22Rv1 (cell line): ENCODE measurements around the gene GDI1.

ENCODE experiments used
- ZFX ChIP-seq: fragments of 450-650 bp; IDR thresholded peaks from 2 replicates; pipeline ENCODE4 v1.6.1; 2017; ENCODE audit warnings: antibody characterized with exemption, borderline replicate concordance
- TF ChIP-seq, protein P1 (sequence below): fragments of 450-650 bp; IDR thresholded peaks from 2 replicates; pipeline ENCODE4 v1.5.1; 2017; ENCODE audit warnings: mild to moderate bottlenecking

- TF ChIP-seq, protein P1, sequence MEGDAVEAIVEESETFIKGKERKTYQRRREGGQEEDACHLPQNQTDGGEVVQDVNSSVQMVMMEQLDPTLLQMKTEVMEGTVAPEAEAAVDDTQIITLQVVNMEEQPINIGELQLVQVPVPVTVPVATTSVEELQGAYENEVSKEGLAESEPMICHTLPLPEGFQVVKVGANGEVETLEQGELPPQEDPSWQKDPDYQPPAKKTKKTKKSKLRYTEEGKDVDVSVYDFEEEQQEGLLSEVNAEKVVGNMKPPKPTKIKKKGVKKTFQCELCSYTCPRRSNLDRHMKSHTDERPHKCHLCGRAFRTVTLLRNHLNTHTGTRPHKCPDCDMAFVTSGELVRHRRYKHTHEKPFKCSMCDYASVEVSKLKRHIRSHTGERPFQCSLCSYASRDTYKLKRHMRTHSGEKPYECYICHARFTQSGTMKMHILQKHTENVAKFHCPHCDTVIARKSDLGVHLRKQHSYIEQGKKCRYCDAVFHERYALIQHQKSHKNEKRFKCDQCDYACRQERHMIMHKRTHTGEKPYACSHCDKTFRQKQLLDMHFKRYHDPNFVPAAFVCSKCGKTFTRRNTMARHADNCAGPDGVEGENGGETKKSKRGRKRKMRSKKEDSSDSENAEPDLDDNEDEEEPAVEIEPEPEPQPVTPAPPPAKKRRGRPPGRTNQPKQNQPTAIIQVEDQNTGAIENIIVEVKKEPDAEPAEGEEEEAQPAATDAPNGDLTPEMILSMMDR = no peak
- TF ChIP-seq ZFX = no peak
These were observed 41.0 kb downstream of the GDI1 start for GRCh38 chrX:154477891-154478477.
